GM19468 (cell line): Measurements from ENCODE around the gene PDCL2.
"Not testable (repeated sequence)": the region's sequence is repeated elsewhere in the genome, so short reads cannot be mapped to it uniquely, and the experiment has no call there.

ENCODE experiments used
- ATAC-seq: cut with Tn5 transposase; IDR thresholded peaks from one replicate; pipeline ENCODE4 v1.9.1; 2021; ENCODE audit warnings: mild to moderate bottlenecking, moderate library complexity, moderate number of reproducible peaks; ENCODE audit not compliant: unreplicated experiment; ENCODE audit errors: extremely low read depth

PDCL2 gene, protein sequence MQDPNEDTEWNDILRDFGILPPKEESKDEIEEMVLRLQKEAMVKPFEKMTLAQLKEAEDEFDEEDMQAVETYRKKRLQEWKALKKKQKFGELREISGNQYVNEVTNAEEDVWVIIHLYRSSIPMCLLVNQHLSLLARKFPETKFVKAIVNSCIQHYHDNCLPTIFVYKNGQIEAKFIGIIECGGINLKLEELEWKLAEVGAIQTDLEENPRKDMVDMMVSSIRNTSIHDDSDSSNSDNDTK

DNA sequence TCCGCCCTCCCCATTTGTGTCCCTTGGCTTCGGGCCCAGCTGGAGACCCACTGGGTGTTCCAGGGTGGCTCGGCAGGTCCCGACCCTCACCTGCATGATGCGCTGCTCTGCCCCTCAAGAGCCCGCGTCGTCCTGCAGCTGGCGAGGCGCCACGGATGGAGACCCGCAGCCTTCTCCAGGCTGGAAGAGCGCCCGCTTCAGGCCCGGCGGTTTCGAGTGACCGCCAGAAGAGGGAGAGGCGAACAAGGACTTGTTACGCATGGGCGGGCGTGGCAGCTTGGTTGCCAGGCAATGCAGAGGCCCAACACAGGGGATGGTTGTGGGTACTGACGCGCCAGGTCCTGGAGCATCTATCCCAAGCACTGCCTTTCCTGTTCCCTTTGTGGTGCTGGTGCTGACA, at the start of gene PDCL2:
TSS of gene PDCL2 (minus strand) at position 232 of the 400 bp plus-strand sequence. CDS start at position 96, 136 bp downstream.
- no peak for ATAC-seq

DNA sequence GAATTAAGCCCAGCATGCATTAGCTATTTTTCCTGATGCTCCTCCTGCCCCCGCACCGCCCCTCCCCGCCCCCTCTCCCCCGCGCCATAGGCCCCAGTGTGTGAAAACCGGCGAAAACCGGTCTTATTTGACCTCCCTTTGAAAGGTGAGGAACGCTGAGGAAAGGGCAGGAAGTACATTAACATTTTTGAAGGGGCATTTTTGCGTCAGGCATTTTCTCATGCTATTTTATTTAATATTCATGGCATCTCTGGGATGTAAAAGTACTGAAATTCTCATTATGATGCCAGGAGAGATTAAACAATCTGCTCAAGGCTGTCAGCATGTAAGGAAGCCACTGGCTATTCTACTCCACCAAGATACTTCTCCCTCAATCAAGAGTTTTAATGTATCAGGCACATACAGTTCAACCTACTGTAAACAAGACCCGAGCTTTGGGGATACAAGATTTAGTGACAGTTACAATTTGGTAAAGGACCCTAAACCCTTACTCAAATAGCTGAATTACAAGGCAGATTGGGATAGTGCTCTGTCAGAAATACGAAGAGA, 45.3 kb upstream of the PDCL2 start:
- ATAC-seq, result no peak

DNA sequence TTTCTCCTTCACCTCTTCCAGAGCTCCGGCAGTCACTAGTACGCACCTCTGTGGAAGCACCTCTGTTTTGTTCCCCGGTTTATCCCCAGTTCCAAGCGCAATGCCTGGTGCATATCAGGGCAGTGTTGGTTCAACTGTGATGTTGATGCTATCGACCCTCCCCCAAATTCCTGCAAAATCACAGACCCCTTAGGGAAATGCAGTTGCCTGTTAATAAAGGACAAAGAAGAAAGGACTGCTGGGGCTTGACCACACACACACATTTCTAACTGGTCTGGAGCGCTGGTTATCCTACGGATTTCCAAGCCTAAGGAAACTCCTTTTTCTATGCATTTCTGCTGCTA, 44.6 kb upstream of the PDCL2 start:
- no peak for ATAC-seq

DNA sequence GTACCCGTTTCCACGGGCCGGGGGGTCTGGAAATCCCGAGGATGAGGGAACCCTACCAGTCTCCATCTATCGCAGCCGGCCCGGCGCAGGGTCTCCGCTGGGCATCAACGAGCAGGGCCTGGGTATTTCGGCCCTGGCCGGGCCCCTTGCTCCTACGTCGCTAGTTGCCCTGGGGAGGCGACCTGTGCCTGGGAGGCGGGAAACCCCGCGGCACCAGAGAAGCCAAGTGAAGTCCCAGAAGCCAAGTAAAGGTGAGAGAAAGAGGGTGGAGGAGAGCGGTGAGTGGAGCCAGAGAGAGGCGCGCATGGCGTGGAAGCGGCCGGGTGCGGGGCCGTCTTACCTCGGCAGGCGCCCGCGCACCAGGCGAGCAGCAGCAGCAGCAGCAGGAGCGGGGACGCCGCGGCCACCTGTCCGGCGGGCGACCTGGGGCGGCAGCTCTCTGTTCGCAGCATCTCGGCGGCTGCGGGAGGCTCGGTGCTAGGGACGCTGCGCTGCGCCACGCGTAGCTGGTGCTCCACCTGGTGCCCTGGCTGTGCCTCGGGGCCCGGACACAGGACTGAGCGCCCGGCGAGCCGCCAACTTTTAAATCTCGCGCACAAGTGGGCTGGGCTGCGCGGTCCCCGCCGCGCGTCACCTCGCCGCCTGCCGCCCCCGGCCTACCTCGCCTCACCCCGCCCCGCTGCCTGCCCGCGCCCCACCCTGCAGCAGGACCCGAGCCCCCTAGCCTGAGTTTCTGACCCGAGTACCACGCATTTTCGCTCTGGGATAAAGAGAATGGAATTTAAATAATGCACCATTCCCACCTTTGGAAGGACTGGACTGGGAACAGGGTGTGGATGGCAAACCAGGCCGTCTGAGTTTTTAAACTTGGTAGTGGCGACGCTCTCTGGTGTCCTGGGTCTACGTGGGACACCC, 44.0 kb upstream of the PDCL2 start, which contains the start of gene NMU:
TSS of gene NMU (minus strand) at position 558 of the 915 bp plus-strand sequence. CDS start at position 452, 106 bp downstream.
- peak; percentile 36 for ATAC-seq

DNA sequence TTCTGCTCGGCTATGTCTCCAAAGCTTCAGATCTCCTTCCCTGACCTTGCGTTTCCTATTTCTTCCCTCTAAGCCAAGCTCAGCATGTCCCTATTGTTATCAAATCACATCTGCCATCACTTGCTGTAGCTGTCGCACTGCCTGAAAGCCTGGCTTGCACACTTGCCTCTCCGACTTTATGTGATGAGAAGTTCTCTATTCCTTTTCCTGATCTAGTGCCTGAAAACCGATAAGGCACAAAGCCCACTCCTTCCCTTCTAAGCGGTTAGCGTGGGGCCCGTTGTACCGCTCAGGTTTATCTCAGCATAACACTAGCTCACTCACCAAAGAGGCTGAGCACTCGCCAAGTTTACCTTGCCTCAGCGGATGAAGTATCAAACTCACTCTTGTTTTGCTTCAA, 43.2 kb upstream of the PDCL2 start:
- no peak for ATAC-seq

DNA sequence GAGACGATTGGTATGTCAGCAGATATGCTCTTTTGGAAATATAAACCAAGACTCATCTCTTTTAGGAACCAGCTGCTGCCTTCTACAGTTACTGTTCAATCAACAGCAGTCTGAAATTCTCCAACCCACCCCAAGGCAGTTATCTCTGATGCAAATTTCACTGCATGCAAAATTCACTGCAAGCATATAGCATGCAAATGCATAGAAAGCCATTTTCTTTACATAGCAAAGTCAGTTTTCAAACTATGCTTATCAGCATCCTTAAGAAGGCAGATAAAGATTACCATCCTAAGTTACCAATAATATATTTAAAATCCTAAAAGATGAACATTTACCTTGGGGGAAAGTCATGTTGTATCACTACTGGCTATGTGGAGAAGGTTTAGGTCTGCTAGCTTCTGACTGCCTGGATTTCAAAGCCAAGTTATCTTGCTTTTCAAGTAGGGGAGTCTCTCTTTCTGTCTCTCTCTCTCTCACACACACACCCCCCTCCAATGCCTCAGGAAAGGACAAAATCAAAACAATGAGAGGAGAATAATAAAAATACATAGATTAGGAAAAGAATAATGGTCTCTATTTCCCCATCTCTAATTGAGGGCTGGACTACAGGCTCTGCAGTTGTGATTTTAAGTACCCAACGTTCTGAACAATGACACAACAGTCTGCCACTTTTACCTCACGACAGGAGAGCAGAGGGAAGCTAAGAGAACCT, 42.5 kb upstream of the PDCL2 start:
- no peak for ATAC-seq

DNA sequence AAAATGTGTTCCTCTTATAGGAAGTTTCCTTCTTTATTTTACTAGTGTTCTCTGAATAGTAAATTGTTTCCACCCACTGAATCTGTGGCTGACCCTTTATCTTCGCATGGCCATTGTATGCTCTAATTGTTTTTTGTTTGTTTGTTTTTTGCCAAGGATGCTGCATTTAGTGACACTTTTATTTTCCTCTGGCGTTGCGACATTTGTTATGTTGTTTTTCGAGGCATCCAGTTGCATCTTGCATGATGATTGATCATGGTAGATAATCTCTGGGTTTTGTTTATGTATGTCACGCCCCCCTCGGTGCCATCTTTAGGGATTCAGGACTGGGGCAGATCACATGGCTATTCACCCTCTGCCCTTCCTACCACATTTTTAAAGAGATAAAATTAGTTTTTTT, 41.9 kb upstream of the PDCL2 start:
- ATAC-seq, result no peak

DNA sequence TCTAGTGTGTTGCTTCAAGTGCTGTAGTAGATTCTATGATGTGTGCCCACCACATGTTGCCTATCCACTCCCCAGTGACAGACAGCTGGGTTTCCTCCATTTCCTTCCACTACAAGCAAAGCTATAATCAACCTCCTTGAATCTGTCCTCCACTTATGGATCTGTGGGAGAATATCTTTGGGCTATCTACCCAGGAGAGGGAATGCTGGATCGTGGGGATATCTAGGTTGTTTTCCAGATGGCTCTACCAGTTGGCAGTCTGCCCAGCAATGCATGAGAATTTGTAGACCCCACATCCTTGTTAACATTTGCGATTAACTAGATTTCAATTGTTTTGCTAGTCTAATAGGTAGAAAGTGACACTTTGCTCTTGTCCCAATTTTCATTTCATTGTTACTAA, 33.8 kb upstream of the PDCL2 start:
- ATAC-seq, result no peak

DNA sequence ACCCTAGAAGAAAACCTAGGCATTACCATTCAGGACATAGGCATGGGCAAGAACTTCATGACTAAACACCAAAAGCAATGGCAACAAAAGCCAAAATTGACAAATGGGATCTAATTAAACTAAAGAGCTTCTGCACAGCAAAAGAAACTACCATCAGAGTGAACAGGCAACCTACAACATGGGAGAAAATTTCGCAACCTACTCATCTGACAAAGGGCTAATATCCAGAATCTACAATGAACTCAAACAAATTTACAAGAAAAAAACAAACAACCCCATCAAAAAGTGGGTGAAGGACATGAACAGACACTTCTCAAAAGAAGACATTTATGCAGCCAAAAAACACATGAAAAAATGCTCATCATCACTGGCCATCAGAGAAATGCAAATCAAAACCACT, 32.0 kb upstream of the PDCL2 start:
- ATAC-seq, result not testable (repeated sequence)

DNA sequence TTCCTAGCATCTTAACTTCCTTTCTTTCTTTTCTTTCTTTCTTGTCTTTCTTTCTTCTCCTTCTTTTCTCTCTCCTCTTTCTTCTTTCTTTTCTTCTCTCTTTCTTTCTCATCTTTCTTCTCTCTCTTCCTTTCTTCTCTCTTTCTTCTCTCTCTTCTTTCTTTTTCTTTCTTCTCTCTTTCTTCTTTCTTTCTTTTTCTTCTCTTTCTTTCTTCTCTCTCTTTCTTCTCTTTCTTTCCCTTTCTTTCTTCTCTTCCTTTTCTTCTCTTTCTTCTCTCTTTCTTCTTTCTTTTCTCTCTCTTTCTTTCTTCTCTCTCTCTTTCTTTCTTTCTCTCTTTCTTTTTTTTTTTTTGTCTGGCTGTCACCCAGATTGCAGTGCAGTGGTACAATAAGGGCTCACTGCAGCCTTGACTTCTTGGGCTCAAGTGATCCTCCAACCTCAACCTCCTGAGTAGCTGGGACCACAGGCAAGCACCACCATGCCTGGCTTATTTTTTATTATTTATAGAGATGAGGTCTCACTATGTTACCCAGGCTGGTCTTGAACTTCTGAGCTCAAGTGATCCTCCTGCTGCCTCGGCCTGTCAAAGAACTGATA, 26.6 kb upstream of the PDCL2 start:
- no peak for ATAC-seq

DNA sequence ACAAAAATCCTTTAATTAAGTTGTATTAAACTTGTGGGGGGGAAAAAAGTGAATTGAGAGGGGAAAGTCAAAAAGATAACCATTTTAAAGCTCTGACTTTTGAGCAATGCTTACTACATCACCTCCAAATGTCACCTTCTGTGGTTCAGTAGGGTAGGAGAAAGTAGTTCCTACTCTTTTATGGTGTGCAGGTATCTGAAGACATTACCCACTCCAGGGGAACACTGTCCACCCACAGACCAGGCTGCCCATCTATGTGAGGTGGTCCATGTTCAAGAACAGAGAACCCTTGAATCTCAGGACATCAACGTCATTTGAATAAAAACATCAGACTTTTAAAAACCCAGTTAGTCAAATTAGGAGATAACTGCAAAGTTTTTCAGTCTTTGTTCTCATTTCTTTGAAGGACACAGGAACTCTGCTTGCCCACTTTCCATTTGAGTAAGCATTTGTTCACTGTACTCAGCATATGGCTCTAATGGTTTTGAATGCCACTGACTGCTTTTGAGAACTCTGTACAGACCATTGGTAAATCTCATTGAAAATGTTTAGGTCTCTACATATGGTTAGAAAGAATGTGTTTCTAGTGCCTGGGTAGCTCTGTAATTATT, 25.6 kb upstream of the PDCL2 start:
- peak; percentile 93 for ATAC-seq

DNA sequence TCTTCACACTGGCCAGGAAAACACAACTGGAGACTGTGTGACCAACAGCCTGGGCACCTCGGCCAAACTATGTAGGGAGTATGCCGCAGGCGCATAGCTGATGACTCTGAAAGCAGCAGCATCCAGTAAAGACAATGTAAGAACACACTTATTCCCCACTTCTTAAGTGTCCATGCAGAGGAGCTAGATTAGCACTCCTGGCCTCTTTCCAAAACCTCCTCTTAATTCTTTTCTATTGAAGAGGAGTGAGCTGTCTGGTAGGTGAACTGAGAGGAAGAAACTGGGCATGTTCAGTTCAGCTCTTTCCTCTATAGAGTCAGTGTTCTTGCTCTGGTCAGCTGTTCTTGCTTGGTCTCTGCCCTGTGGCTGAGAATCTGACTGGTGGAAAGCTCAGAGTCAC, 23.0 kb upstream of the PDCL2 start:
- ATAC-seq, result no peak

DNA sequence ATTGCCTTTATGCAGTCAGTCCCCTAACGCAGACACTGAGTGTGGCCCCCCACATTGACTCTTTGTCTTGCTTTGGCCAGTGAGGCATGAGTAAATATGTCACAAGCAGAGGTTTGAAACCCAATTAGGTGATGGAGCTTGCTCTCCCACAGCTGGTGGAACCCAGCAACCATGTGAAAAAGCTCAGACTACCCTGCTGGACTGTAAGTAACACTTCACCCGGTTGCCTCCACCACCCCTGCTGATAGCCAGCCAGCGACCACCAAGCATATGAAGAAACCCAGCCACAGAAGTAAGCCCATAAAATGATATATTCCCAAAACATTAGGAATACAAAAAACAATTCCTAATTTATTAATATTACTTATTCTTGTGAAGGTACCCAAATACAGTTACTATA, 21.6 kb upstream of the PDCL2 start:
- ATAC-seq, result no peak

DNA sequence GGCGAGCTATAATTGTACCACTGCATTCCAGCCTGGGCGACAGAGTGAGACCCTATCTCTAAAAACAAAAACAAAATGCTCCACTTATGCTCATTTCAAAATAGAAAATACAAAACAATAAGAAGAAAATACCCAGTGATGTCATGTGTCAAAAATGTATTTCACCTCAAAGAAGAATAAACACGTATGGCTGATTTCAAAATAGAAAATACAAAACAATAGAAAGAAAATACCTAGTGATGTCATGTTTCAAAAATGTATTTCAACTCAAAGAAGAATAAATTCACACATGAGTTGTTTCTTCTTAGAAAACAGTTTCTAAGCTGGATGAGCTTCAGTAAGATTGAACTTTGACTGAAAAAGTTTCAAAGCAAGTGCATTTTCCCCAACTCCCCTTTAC, 20.3 kb upstream of the PDCL2 start:
- ATAC-seq, result no peak

DNA sequence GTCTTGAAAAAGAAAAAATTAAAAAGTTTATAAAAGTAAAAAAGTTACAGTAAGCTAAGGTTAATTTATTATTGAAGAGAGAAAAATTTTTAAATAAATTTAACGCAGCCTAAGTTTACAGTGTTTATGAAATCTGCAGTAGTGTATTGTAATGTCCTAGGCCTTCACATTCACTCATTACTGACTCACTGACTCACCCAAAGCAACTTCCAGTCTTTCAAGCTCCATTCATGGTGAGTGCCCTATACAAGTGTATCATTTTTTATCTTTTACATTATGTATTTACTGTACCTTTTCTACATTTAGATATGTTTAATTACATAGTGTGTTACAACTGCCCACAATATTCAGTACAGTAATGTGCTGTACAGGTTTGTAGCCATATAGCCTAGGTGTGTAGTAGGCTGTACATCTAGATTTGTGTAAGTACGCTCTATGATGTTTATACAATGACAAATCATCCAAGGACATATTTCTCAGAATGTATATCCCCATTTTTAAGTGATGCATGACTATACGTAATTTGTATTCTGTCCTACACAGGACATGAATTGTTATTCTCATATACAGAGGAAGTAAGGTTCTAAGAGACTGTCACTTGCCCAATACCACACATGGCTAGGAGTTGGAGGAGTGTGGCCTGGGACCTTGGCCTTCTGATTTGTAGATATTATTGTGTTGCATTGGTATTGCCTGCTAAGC, 19.5 kb upstream of the PDCL2 start:
- no peak for ATAC-seq

DNA sequence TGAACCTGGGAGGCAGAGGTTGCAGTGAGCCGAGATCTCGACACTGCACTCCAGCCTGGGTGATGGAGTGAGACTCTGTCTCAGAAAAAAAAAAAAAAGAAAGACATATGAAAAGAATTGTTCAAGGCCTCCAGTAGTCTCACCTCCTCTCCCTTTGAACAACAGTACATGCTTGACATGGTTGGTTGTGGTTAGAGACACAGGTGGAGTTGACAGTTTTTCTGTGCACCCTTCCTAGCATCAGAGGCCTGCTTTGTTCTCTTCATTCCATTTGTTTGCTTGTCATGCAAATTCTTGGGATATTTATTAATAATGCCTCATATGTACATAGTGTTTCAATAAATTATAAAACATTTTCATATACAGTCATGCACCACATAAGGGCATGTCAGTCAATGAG, 18.3 kb upstream of the PDCL2 start:
- no peak for ATAC-seq

DNA sequence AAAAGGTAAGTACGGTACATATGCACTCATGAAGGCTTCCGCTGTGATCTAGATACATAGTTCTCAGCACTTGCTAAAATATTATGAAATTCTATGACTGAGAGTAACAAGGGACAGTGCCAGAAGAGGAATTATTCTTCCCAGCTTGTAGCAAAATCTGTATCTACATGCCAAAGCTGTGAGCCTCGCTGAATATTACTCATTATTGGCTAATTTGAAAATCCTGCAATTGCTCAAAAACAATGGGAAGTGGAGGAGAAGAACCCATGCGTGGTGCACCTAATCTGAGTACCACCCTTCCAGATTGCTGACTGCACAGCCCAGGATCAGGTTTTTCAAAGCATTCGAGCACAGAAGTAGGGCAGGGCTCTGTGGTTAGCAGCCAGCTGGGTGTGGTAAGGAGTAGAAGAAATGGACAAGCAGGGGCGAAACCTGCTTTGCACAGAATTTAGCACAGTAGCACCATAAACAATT, 17.4 kb upstream of the PDCL2 start:
- ATAC-seq, result no peak

DNA sequence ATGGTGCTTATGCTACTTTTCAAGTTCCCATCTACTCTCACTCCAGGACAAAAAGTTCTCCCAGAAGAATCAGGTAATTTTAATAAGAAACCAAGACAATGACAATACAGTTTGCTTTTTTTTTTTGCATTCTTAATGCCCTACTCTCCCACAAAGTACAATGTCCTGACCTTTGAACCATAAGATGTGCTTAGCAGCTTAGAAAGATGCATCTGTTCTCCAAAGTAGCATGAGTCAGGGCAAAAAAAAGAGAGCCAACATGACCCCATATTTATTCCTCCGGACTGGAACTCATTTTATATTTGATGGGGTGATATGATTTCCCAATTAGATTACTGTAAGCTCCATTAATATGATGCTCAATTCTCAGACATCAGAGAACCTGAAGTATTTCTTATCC, 16.5 kb upstream of the PDCL2 start:
- ATAC-seq, result no peak

DNA sequence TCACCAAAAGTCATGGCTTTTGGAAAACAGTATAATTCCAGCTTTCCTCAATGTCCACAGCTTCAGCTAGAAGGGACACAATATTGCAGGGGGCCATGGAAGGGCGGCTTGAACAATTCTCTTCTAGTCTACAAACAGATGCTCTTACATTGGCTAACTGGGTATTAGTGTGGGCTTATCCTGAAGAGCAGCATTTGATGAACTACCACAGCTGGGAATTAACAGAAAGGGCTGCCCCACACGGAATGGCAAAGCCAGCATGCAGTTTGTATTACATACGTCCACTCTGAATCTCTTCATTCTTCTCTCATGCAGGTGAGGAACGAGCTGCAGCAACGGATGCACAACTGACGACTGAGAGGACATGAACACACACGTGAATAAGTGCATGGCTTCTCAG, 13.0 kb upstream of the PDCL2 start:
- ATAC-seq, result no peak
